GM19035 (cell line): ENCODE measurements around the gene BZW2.

ENCODE experiments used
- ATAC-seq: cut with Tn5 transposase; IDR thresholded peaks from one replicate; pipeline ENCODE4 v1.9.1; 2021; ENCODE audit not compliant: unreplicated experiment

Gene BZW2

GRCh38 chr7:16745645-16746044 is 99.7 kb downstream of the BZW2 start:
- ATAC-seq = no peak

- no peak for ATAC-seq
These were observed 101.1 kb downstream of the BZW2 start for GRCh38 chr7:16747102-16747501.

DNA sequence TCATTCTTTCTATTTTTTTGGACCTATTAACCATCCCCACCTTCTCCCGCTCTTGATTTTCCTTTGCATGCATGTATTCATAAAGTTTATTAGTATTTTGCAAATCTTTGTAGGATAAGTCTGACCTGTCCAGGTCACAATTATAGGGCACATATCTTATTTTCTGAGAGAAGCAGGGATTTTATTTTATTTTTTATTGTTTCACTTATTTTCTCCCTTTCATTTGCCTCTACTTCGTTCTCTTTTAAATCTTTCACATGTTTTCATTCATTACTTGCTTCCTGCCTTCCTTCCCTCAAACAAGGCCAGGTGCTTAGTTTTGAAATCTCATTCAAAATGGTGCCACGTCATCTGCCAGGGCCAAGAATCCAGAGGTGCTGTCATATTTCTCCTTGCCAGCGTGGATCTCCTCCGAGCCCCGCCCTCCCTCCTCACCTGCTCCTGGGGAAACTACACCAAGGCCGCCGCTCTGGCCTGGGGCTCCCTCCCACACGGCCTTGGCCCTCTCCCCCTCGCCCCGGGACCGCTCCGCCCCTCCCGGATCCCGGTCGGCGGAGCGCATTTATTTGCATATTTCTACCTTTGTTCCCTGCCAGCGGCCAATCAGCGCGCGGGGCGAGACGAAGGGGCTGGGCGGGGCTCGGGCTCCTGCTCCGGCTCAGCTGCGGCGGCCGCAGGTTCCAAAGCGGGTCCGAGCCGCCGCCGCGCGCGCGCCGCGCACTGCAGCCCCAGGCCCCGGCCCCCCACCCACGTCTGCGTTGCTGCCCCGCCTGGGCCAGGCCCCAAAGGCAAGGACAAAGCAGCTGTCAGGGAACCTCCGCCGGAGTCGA is 107.3 kb downstream of the BZW2 start, which contains the start of gene TSPAN13:
Gene TSPAN13, plus strand, starts transcription at position 654 of the 830 bp plus-strand sequence. CDS start 213 bp downstream, outside the sequence.
- peak; percentile 90 for ATAC-seq

DNA sequence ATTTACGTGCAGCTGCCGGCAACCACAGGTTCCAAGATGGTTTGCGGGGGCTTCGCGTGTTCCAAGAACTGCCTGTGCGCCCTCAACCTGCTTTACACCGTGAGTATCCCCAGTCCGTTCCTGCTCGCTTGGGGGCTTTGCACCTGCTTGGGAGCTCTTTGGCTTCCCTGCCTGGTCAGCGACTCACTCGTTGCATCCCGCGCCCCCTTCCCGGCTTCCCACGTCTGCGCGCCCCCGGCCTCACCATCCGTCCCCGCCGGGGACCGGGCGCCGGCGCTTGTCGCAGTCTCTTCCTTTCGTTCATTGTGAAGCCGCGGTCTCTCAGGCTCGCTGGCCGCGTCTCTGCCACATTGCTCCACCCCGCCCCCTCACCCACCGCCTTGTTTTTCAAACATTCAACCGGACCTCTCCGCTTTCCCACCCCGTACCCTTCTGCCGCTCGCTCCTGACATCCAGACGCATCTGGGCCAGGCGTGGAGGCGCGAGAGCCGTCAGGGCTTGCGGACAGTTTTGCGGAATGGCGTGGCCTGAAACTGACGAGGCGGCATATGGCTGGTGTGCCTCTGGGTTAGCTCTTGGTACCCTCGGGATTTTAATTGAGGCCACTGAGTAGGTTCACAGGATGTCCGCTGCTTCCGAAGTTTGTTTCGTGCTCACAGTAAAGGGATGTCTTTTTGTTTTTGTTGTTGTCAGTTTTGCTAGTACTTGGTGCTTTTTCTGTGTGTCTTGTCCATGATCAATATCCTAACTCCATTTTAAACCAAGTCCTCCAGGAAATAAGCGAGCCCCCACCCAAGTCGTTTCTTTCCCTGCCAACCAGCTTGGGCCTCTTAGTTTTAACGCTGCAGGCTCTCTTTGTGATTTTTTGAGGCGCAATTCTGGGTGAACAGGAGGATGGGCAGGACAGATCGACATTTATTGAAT is 108.2 kb downstream of the BZW2 start:
- ATAC-seq = peak; percentile 26

GRCh38 chr7:16754856-16755317 is 108.9 kb downstream of the BZW2 start:
- no peak for ATAC-seq

GRCh38 chr7:16755397-16755796 is 109.4 kb downstream of the BZW2 start:
- no peak for ATAC-seq
